A549 (cell line): ENCODE data around the gene TRAF4. TPM values are rescaled to one million over a fixed set of nuclear protein-coding genes. Genes with fewer than 3 reads are reported as not detected.

Experiments used
- ATAC-seq, 2 experiments: fragments of 200-7000 bp in 1 of 2; fragments of >200 bp in 1 of 2; cut with Nextera tagmentation in 1 of 2; cut with Tn5 transposase in 1 of 2; 3 replicates each; pipeline versions ENCODE4 v1.8.0 to v1.9.1; 2018 to 2020; ENCODE audit warnings: mild to moderate bottlenecking in 1 of 2, moderate library complexity in 1 of 2
- CTCF ChIA-PET: fragments of 300-600 bp; sonication (Branson Sonifier 250); formaldehyde crosslinking; extraction: SDS; loops from one replicate; lab custom pipeline; 2021; ENCODE audit warnings: antibody characterized with exemption, inconsistent platforms; lab: Yijun Ruan, JAX
- POLR2A ChIA-PET: fragments of 350-600 bp; formaldehyde crosslinking; extraction: SDS; loops from one replicate; lab custom pipeline; 2021; ENCODE audit warnings: antibody characterized with exemption, inconsistent platforms; lab: Yijun Ruan, JAX
- DNase-seq, 2 experiments: peaks; one replicate each; pipeline versions ENCODE4 v3.0.0 to v3.0.0-alpha.2; 2011 to 2016; ENCODE audit warnings: low read depth in 1 of 2, low spot score in 1 of 2
- FAIRE-seq: peaks from 2 replicates; lab custom pipeline; 2011; peaks lifted over from hg19 to GRCh38; lab: Jason Lieb, UNC
- H3K27ac ChIP-seq, 2 experiments: fragments of >200 bp; sonication (Bioruptor Twin); formaldehyde crosslinking; 3 replicates each; pipeline ENCODE4 v1.5.1; 2016 to 2017
- H3K4me1 ChIP-seq: fragments of >200 bp; sonication (Bioruptor Twin); formaldehyde crosslinking; 3 replicates; pipeline ENCODE4 v1.6.1; 2016
- H3K4me2 ChIP-seq: fragments of >200 bp; sonication (Bioruptor Twin); formaldehyde crosslinking; 3 replicates; pipeline ENCODE4 v1.6.1; 2016
- H3K4me3 ChIP-seq: fragments of >200 bp; sonication (Bioruptor Twin); formaldehyde crosslinking; 3 replicates; pipeline ENCODE4 v1.5.1; 2016
- H3K9me3 ChIP-seq: fragments of >200 bp; sonication (Bioruptor Twin); formaldehyde crosslinking; 3 replicates; pipeline ENCODE4 v1.6.1; 2016
- CBX8 ChIP-seq: fragments of 200-600 bp; sonication (generic); IDR thresholded peaks from 2 replicates; pipeline ENCODE4 v1.6.1; 2016
- CEBPB ChIP-seq, 2 experiments: fragments of >200 bp in 1 of 2; sonication (Bioruptor Twin) in 1 of 2; formaldehyde crosslinking in 1 of 2; IDR thresholded peaks; 2 replicates each; pipeline ENCODE4 v1.6.1; 2012 to 2016
- E2F6 ChIP-seq: IDR thresholded peaks from 2 replicates; pipeline ENCODE4 v1.6.1; 2012; ENCODE audit warnings: low read depth, borderline replicate concordance
- ELK1 ChIP-seq: fragments of 150-350 bp; IDR thresholded peaks from 2 replicates; pipeline ENCODE4 v1.6.1; 2014; ENCODE audit warnings: low read depth, mild to moderate bottlenecking, low read length
- EP300 ChIP-seq, 2 experiments: fragments of >200 bp; sonication (Bioruptor Twin); formaldehyde crosslinking; IDR thresholded peaks; 2 replicates in 1 of 2; 3 replicates in 1 of 2; pipeline ENCODE4 v1.6.1; 2016 to 2017
- FOSL2 ChIP-seq, 2 experiments: fragments of 450-650 bp in 1 of 2; fragments of >200 bp in 1 of 2; sonication (Bioruptor Twin) in 1 of 2; formaldehyde crosslinking; IDR thresholded peaks; 2 replicates each; pipeline versions ENCODE4 v1.5.0 to v1.6.1; 2016 to 2020; ENCODE audit warnings: mild to moderate bottlenecking in 1 of 2, moderate library complexity in 1 of 2
- FOXS1 ChIP-seq: fragments of 250-450 bp; sonication (Bioruptor Pico); IDR thresholded peaks from 2 replicates; pipeline ENCODE4 v1.5.0; 2020; ENCODE audit warnings: mild to moderate bottlenecking, moderate library complexity
- HEYL ChIP-seq: fragments of 250-450 bp; sonication (Bioruptor Pico); IDR thresholded peaks from 2 replicates; pipeline ENCODE4 v1.8.0; 2021; ENCODE audit warnings: mild to moderate bottlenecking, moderate library complexity
- HMGXB4 ChIP-seq: fragments of 250-450 bp; sonication (Bioruptor Pico); IDR thresholded peaks from 2 replicates; pipeline ENCODE4 v1.5.0; 2021; ENCODE audit warnings: mild to moderate bottlenecking, moderate library complexity, borderline replicate concordance
- HOXB5 ChIP-seq: fragments of 250-450 bp; sonication (Bioruptor Pico); IDR thresholded peaks from 2 replicates; pipeline ENCODE4 v1.5.0; 2020; ENCODE audit warnings: mild to moderate bottlenecking, moderate library complexity
- MAZ ChIP-seq: fragments of 150-350 bp; IDR thresholded peaks from 2 replicates; pipeline ENCODE4 v1.6.1; 2014; ENCODE audit warnings: antibody characterized with exemption, low read depth, low read length, borderline replicate concordance
- NFE2L2 ChIP-seq: fragments of 150-350 bp; conservative IDR thresholded peaks from 2 replicates; pipeline ENCODE4 v1.6.1; 2014; ENCODE audit warnings: low read length
- PHF8 ChIP-seq: fragments of 200-600 bp; sonication (generic); IDR thresholded peaks from 2 replicates; pipeline ENCODE4 v1.6.1; 2016; ENCODE audit warnings: low read depth, mild to moderate bottlenecking, antibody characterized with exemption, moderate library complexity, borderline replicate concordance
- POLR2A ChIP-seq: IDR thresholded peaks from 2 replicates; pipeline ENCODE4 v1.6.1; 2012; ENCODE audit warnings: mild to moderate bottlenecking, low read length
- RARB ChIP-seq: fragments of 250-450 bp; sonication (Bioruptor Pico); IDR thresholded peaks from 2 replicates; pipeline ENCODE4 v1.8.0; 2021; ENCODE audit warnings: mild to moderate bottlenecking, moderate library complexity
- REST ChIP-seq: fragments of 200-600 bp; sonication (generic); IDR thresholded peaks from 2 replicates; pipeline ENCODE4 v1.6.1; 2016; ENCODE audit warnings: antibody characterized with exemption, mild to moderate bottlenecking, moderate library complexity
- SREBF2 ChIP-seq: fragments of 450-650 bp; IDR thresholded peaks from 2 replicates; pipeline ENCODE4 v1.6.1; 2014; ENCODE audit warnings: mild to moderate bottlenecking, moderate library complexity
- TFCP2L1 ChIP-seq: fragments of 250-450 bp; sonication (Bioruptor Pico); IDR thresholded peaks from 2 replicates; pipeline ENCODE4 v1.5.0; 2021; ENCODE audit warnings: mild to moderate bottlenecking
- WGBS: methylation state at CpG from one replicate; pipeline ENCODE4 v1.1.6; 2017; ENCODE audit errors: missing lambda C conversion rate; 5-methylcytosine and 5-hydroxymethylcytosine counted together
- polyA plus RNA-seq, 4 experiments: library from polyadenylated mRNA; depleted of rRNA in 3 of 4; stranded (reverse); fragments of >200 nt; fragmentation: RNase III in 1 of 4; extraction: RNeasy Plus Mini Kit Qiagen cat#74134 plus additional on column Dnase treatment in 1 of 4; gene quantifications; 2 replicates in 3 of 4; 3 replicates in 1 of 4; pipeline ENCODE4 v1.2.3, GENCODE V29; 2011 to 2017
- TF ChIP-seq, protein P1 (sequence below): IDR thresholded peaks from 2 replicates; pipeline ENCODE4 v1.6.1; 2012
- TF ChIP-seq, protein P2 (sequence below): fragments of >200 bp; sonication (Bioruptor Twin); formaldehyde crosslinking; IDR thresholded peaks from 3 replicates; pipeline ENCODE4 v1.6.1; 2016

TRAF4 gene
- polyA plus RNA-seq, 2 of the 4 experiments (the other 2 are of a cell fraction): 64.0 to 65.0 TPM

- H3K27ac ChIP-seq: peak within 1 kb of the TSS; percentile 82 to 92
- H3K4me3 ChIP-seq: peak within 1 kb of the TSS; percentile 53
- peaks cover 22% of the 10 kb centered on the region for H3K4me1 ChIP-seq
- peak within 1 kb of the TSS; percentile 73 for H3K4me2 ChIP-seq
- DNase-seq (no peak), FAIRE-seq (no peak), ATAC-seq (peak in 1 of 2 experiments; percentile 3; a peak in 2 of 6 replicates)
- ChIA-PET CTCF (interaction anchor here (1.0 to 17.6 kb wide), 7 partner anchors 9 to 67 kb away, joined by 3 to 335 read pairs (median 14); partner anchors contain the start of genes BLTP2, NEK8 and SUPT6H), POLR2A (interaction anchor here (0.6 to 4.8 kb wide), 12 partner anchors 8 to 73 kb away, joined by 3 to 54 read pairs (median 6); partner anchors contain the start of genes BLTP2, RPL23A, SDF2 and SUPT6H)
- TF ChIP-seq HEYL (CRISPR knock-in tag) (no peak), HMGXB4 (CRISPR knock-in tag) (no peak), HOXB5 (CRISPR knock-in tag) (no peak), MAZ (no peak), RARB (CRISPR knock-in tag) (no peak), CBX8 (no peak), CEBPB (IDR thresholded peaks at IDR 0.05) (no peak), REST (no peak), FOSL2 (IDR thresholded peaks at IDR 0.05) (no peak), FOSL2 (CRISPR knock-in tag; IDR thresholded peaks at IDR 0.05) (no peak), TFCP2L1 (no peak), ELK1 (no peak), NFE2L2 (no peak), POLR2A (no peak)
- TF ChIP-seq, protein P1, sequence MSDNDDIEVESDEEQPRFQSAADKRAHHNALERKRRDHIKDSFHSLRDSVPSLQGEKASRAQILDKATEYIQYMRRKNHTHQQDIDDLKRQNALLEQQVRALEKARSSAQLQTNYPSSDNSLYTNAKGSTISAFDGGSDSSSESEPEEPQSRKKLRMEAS: no peak
- TF ChIP-seq, protein P2, sequence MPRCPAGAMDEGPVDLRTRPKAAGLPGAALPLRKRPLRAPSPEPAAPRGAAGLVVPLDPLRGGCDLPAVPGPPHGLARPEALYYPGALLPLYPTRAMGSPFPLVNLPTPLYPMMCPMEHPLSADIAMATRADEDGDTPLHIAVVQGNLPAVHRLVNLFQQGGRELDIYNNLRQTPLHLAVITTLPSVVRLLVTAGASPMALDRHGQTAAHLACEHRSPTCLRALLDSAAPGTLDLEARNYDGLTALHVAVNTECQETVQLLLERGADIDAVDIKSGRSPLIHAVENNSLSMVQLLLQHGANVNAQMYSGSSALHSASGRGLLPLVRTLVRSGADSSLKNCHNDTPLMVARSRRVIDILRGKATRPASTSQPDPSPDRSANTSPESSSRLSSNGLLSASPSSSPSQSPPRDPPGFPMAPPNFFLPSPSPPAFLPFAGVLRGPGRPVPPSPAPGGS: no peak
- WGBS: 76% methylated on average over 20 of the region's 20 CpGs
- no peaks in the 10 kb centered on the region for H3K9me3 ChIP-seq
Observed at GRCh38 chr17:28711723-28712031, 32.1 kb upstream of the TRAF4 start, which contains the start of gene PROCA1. Gene PROCA1 (minus strand): TSS chr17:28711888. CDS start chr17:28711660, 228 bp downstream.

GRCh38 chr17:28712032-28712704, 31.6 kb upstream of the TRAF4 start:
- H3K4me2 ChIP-seq: peak overlapping the region; percentile 73; the same call in 1 of the 3 replicates

More at GRCh38 chr17:28712032-28712704, 31.6 kb upstream of the TRAF4 start:
- FAIRE-seq (no peak), DNase-seq (no peak), ATAC-seq (no peak)
- 95% methylated on average over 32 of the region's 34 CpGs for WGBS
- Histone ChIP-seq H3K4me3 (no peak overlapping the region), H3K27ac (peak overlapping the region in 1 of 2 experiments; percentile 92; a peak in 3 of 6 replicates), H3K4me1 (peaks cover 22% of the 10 kb centered on the region), H3K9me3 (no peaks in the 10 kb centered on the region)
- TF ChIP-seq PHF8 (no peak), E2F6 (no peak), HMGXB4 (CRISPR knock-in tag) (no peak), EP300 (IDR thresholded peaks at IDR 0.05) (no peak), SREBF2 (no peak), FOXS1 (CRISPR knock-in tag) (no peak)
- CTCF ChIA-PET: interaction anchor here (2.3 to 17.6 kb wide), 5 partner anchors 13 to 68 kb away, joined by 6 to 335 read pairs (median 16); partner anchors contain the start of genes BLTP2 and NEK8
- POLR2A ChIA-PET: interaction anchor here (1.1 to 4.8 kb wide), 5 partner anchors 7 to 67 kb away, joined by 3 to 54 read pairs (median 10); partner anchors contain the start of genes BLTP2 and RPL23A
